GM18870 (cell line): ENCODE measurements around the gene RPL29.

Experiments
- ATAC-seq: cut with Tn5 transposase; IDR thresholded peaks from one replicate; pipeline ENCODE4 v1.9.1; 2021; ENCODE audit warnings: moderate library complexity; ENCODE audit not compliant: unreplicated experiment

RPL29 gene

GRCh38 chr3:52026041-52026440, 30.3 kb upstream of the RPL29 start:
- ATAC-seq, result no peak

GRCh38 chr3:52025453-52025852, 29.8 kb upstream of the RPL29 start:
- ATAC-seq, result no peak

- ATAC-seq, result no peak
Measured at GRCh38 chr3:52024765-52025452, 29.2 kb upstream of the RPL29 start.

- ATAC-seq, result no peak
Measured at GRCh38 chr3:52023860-52024764, 28.4 kb upstream of the RPL29 start.

- no peak for ATAC-seq
Measured at GRCh38 chr3:52023101-52023770, 27.5 kb upstream of the RPL29 start.

- no peak for ATAC-seq
Measured at GRCh38 chr3:52022323-52023100, 26.8 kb upstream of the RPL29 start.

GRCh38 chr3:52021489-52022268, 26.0 kb upstream of the RPL29 start:
- no peak for ATAC-seq

- no peak for ATAC-seq
Measured at GRCh38 chr3:52020796-52021195, 25.1 kb upstream of the RPL29 start.

- no peak for ATAC-seq
Measured at GRCh38 chr3:52019352-52020080, 23.8 kb upstream of the RPL29 start.

GRCh38 chr3:52018319-52019000, 22.8 kb upstream of the RPL29 start:
- no peak for ATAC-seq

GRCh38 chr3:52017586-52017985, 21.9 kb upstream of the RPL29 start:
- ATAC-seq, result no peak

- ATAC-seq, result no peak
Measured at GRCh38 chr3:52015438-52016228, 19.9 kb upstream of the RPL29 start.

- no peak for ATAC-seq
Measured at GRCh38 chr3:52014613-52015012, 18.9 kb upstream of the RPL29 start.

- ATAC-seq, result no peak
Measured at GRCh38 chr3:52013802-52014598, 18.3 kb upstream of the RPL29 start.

- ATAC-seq, result no peak
Measured at GRCh38 chr3:52012699-52013098, 17.0 kb upstream of the RPL29 start.

- no peak for ATAC-seq
Measured at GRCh38 chr3:52010431-52010830, 14.7 kb upstream of the RPL29 start.

- no peak for ATAC-seq
Measured at GRCh38 chr3:52007291-52007690, 11.6 kb upstream of the RPL29 start.
